Heart right ventricle (tissue), 16 donors: ENCODE results near the gene ALG5. TPM values are rescaled to one million over a fixed set of nuclear protein-coding genes. Genes with fewer than 3 reads are reported as not detected.

Experiments used
- ATAC-seq, 8 donors: fragments of 200-7000 bp; cut with Tn5 transposase; one replicate each; pipeline ENCODE4 v1.9.1; 2020; ENCODE audit warnings: mild to moderate bottlenecking in 8 of 8, moderate library complexity in 8 of 8, moderate number of reproducible peaks in 1 of 8
- DNase-seq, 2 donors: peaks; one replicate each; pipeline ENCODE4 v3.0.0-alpha.2; 2020
- H3K27ac ChIP-seq, 10 donors: fragments of 200-600 bp; sonication (generic) in 2 of 10; one replicate each; pipeline versions ENCODE4 v1.5.0 to v1.8.0; 2020 to 2022; ENCODE audit warnings: mild to moderate bottlenecking in 3 of 10
- H3K27me3 ChIP-seq, 7 donors: fragments of 200-600 bp; one replicate each; pipeline ENCODE4 v1.8.0; 2021 to 2022; ENCODE audit warnings: mild to moderate bottlenecking in 2 of 7
- H3K36me3 ChIP-seq, 9 donors: fragments of 200-600 bp; sonication (generic) in 1 of 9; one replicate each; pipeline versions ENCODE4 v1.5.0 to v1.8.0; 2020 to 2022; ENCODE audit warnings: mild to moderate bottlenecking in 2 of 9
- H3K4me1 ChIP-seq, 9 donors: fragments of 200-600 bp; sonication (generic) in 1 of 9; one replicate each; pipeline versions ENCODE4 v1.5.0 to v1.8.0; 2020 to 2022; ENCODE audit warnings: mild to moderate bottlenecking in 4 of 9
- H3K4me3 ChIP-seq, 10 donors: fragments of 200-600 bp; sonication (generic) in 2 of 10; one replicate each; pipeline versions ENCODE4 v1.5.0 to v1.8.0; 2020 to 2022; ENCODE audit warnings: mild to moderate bottlenecking in 7 of 10, moderate library complexity in 2 of 10
- H3K9me3 ChIP-seq, 11 donors: fragments of 200-600 bp in 10 of 11; sonication (generic) in 2 of 11; one replicate each; pipeline versions ENCODE4 v1.5.0 to v1.8.0; 2013 to 2022; ENCODE audit warnings: mild to moderate bottlenecking in 2 of 11, control low read depth in 1 of 11, moderate library complexity in 1 of 11
- WGBS, 2 donors: extraction: QIAGEN DNeasy Blood & Tissue Kit; methylation state at CpG; one replicate each; pipeline ENCODE4 v1.1.7; 2013; ENCODE audit warnings: inconsistent platforms in 1 of 2; 5-methylcytosine and 5-hydroxymethylcytosine counted together
- intact Hi-C, 10 donors: fragments of 100-400 bp; cut with DNase I; formaldehyde crosslinking; loops; one replicate each; pipeline versions ENCODE4 v1.11.1 to v1.14.2; 2022
- polyA plus RNA-seq, 2 donors: library from polyadenylated mRNA; stranded (reverse); fragments of 200-250 nt; gene quantifications; one replicate each; pipeline ENCODE4 v1.2.3, GENCODE V29; 2013
- total RNA-seq, 10 donors: library from RNA; stranded (reverse); fragmentation: NEBNext Ultra II Directional in 3 of 10; extraction: Animal tissue kit (Norgen Biotek cat#: 25700) in 3 of 10; gene quantifications; one replicate each; pipeline versions ENCODE4 v1.2.1 to v1.2.4, GENCODE V29; 2021 to 2023
- TF ChIP-seq, protein P1 (sequence below), 9 donors: fragments of 200-600 bp; sonication (generic) in 2 of 9; IDR thresholded peaks; one replicate each; pipeline versions ENCODE4 v1.5.0 to v1.8.0; 2021 to 2022; ENCODE audit warnings: antibody characterized with exemption in 9 of 9, mild to moderate bottlenecking in 5 of 9, moderate library complexity in 1 of 9
- donor health status: Arrhythmogenic right ventricular cardiomyopathy.
- donor health status: ischemic (EF 13 %, LVEDD 7.1; RV severe dilation, severe dysfunction).
- donor health status: healthy with polysubstance abuse.
- donor health status: DM: no; HTN: yes; CAD: no.
- donor health status: DM: no; HTN: no; CAD: no.
- donor health status: ischemic (EF 25% LVEDD 6.9; RV normal size, moderate dysfunction).
- donor health status: ischemic (EF 25% LVEDD 5.7; RV mildly dilated, moderate dysfunction).
- donor health status: healthy.
- donor health status: DM: yes; HTN: yes; CAD: no.
- donor health status: Ischemic cardiomyopathy.
- donor health status: ischemic (EF 35%, LVEDD 5.7; RV mildly dilated, moderate dysfunction).
- donor health status: nonischemic (EF 11% LVEDD 7.7; RV severe dilation, severe dysfunction).
- donor health status: DM: yes; HTN: yes; CAD: no.
- donor health status: PGD.
- donor health status: ischemic (EF 29% LVEDD 5.4; RV normal size, mild dysfunction).
- donor health status: nonischemic (EF 23%, LVEDD 6.1; RV moderate dilation, normal function).

ALG5 gene
- total and polyA plus RNA-seq, 12 donors: 7.3 to 29.6 (median 10.5) TPM

DNA sequence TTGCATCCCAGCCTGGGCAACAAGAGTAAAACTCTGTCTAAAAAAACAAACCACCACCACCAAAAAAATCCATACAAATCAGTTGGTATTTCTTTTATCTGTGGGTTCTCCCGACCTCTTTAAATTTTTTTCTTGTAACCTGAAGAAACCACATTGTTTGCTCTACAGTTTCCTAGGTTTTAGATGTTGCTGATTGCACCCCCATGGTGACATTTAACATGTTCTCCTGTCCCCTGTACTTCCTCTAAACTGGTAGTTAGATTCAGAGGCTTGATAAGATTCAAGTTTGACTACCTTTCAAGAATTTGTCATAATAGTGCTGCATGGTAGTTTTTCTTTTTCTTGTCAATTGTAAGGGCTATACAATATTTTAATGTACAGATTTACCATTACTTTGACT is 24.0 kb downstream of the ALG5 start:
- Histone ChIP-seq H3K4me1 (no peaks in the 10 kb centered on the region), H3K27ac (no peak overlapping the region), H3K9me3 (peaks cover 0 to 14% (median 0%) of the 10 kb centered on the region in 11 donors), H3K36me3 (peaks cover 0 to 86% (median 28%) of the 10 kb centered on the region in 9 donors), H3K4me3 (no peak overlapping the region), H3K27me3 (no peaks in the 10 kb centered on the region)
- ATAC-seq: no peak
- no peak for DNase-seq
- intact Hi-C loops: loop anchor here in 1 of 10 donors (5.0 kb wide), 1 partner anchor 118 kb away; no protein-coding TSS in a partner anchor
- WGBS, 2 donors: 100% methylated on average over 1 of the region's 1 CpG
- TF ChIP-seq, protein P1, sequence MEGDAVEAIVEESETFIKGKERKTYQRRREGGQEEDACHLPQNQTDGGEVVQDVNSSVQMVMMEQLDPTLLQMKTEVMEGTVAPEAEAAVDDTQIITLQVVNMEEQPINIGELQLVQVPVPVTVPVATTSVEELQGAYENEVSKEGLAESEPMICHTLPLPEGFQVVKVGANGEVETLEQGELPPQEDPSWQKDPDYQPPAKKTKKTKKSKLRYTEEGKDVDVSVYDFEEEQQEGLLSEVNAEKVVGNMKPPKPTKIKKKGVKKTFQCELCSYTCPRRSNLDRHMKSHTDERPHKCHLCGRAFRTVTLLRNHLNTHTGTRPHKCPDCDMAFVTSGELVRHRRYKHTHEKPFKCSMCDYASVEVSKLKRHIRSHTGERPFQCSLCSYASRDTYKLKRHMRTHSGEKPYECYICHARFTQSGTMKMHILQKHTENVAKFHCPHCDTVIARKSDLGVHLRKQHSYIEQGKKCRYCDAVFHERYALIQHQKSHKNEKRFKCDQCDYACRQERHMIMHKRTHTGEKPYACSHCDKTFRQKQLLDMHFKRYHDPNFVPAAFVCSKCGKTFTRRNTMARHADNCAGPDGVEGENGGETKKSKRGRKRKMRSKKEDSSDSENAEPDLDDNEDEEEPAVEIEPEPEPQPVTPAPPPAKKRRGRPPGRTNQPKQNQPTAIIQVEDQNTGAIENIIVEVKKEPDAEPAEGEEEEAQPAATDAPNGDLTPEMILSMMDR (IDR thresholded peaks at IDR 0.05): no peak

DNA sequence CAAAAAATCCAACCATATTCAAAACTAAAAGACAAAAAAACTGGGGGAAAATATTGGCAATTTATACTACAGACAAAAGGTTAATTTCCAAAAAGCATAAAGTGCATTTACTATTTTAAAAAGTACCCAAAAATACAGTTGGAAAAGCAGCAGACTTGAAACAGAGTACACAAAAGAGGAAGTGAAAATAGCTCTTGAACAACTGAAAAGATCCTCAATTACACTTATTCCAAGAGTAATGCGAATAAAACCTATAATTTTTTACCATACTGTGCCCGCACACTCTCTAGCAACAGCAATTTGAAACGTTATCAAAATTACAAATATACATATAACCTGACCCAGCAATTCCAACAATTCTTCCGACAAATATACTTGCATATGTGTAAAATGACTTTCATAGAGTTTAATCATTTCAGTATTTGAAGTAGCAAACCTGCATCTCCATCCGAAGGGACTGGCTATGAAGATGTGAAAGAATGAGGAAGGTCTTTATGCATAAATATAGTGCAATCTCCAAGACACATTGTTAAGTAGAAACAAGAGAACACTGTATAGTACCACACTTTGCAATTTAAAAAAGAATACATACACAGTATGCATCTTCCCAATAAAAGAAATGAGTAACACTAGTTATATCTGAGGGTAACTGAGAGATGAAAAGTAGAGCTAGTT is 25.4 kb downstream of the ALG5 start:
- Histone ChIP-seq H3K27ac (no peak overlapping the region), H3K36me3 (peaks cover 0 to 86% (median 29%) of the 10 kb centered on the region in 9 donors), H3K4me3 (no peak overlapping the region), H3K9me3 (peaks cover 0 to 14% (median 0%) of the 10 kb centered on the region in 11 donors), H3K4me1 (no peaks in the 10 kb centered on the region), H3K27me3 (no peaks in the 10 kb centered on the region)
- 95% methylated on average over 5 of the region's 5 CpGs for WGBS, 2 donors
- TF ChIP-seq, protein P1 (IDR thresholded peaks at IDR 0.05): no peak
- no peak for ATAC-seq
- no peak for DNase-seq
- intact Hi-C loops: no loop called here

DNA sequence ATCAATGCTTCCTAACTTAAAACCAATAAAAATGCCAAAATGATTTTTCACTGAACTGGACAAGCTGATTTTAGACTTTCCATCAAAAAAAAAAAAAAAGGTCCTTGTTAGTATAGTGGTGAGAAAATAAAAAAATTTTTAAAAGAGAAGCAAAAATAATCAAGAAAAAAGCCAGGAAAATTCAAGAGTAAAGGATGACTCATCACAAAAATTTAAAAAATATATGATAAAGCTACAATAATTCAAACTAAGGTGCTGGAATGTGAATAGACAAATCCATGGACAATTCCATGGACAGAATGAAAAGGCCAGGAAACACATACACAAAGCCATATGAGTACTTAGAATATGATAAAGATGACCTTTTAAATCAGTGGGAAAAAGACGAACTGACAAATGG is 26.1 kb downstream of the ALG5 start:
- Histone ChIP-seq H3K27ac (no peak overlapping the region), H3K27me3 (no peaks in the 10 kb centered on the region), H3K9me3 (peaks cover 0 to 14% (median 0%) of the 10 kb centered on the region in 11 donors), H3K4me1 (no peaks in the 10 kb centered on the region), H3K36me3 (peaks cover 0 to 90% (median 29%) of the 10 kb centered on the region in 9 donors), H3K4me3 (no peak overlapping the region)
- intact Hi-C loops: no loop called here
- 98 to 100% methylated on average over 1 of the region's 1 CpG for WGBS, 2 donors
- DNase-seq (no peak), ATAC-seq (no peak)
- TF ChIP-seq, protein P1 (IDR thresholded peaks at IDR 0.05): no peak

DNA sequence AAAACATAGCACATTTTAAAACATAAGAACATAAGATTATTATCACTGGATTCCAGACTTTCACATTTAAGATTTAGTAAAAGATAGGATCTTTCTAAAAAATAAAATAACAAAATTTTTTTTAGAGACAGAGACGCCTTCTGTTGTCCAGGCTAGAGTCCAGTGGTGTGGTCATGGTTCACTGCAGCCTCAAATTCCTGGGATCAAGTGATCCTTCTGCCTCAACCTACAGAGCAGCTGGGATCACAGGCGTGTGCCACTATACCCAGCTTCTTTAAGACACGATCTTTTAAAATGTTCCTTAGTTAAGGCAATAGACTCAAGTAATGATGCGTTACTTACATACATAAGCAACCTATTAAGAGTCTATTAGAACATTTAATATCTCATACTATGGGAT is 32.7 kb downstream of the ALG5 start:
- WGBS, 2 donors: 96 to 98% methylated on average over 4 of the region's 4 CpGs
- TF ChIP-seq, protein P1 (IDR thresholded peaks at IDR 0.05): no peak
- intact Hi-C loops: no loop called here
- Histone ChIP-seq H3K9me3 (no peaks in the 10 kb centered on the region), H3K36me3 (peaks cover 0 to 100% (median 33%) of the 10 kb centered on the region in 9 donors), H3K4me1 (no peaks in the 10 kb centered on the region), H3K27me3 (no peaks in the 10 kb centered on the region), H3K4me3 (no peak overlapping the region), H3K27ac (no peak overlapping the region)
- DNase-seq (no peak), ATAC-seq (no peak)
